Prostate gland (tissue), 2 donors: ENCODE data around the gene GPATCH4. TPM values are rescaled to one million over a fixed set of nuclear protein-coding genes. Genes with fewer than 3 reads are reported as not detected.
"Not testable (repeated sequence)": the region's sequence is repeated elsewhere in the genome, so short reads cannot be mapped to it uniquely, and the experiment has no call there.

ENCODE experiments used
- DNase-seq: peaks from one replicate; pipeline ENCODE4 v3.0.0-alpha.2; 2019; ENCODE audit warnings: low spot score
- H3K27ac ChIP-seq, 2 donors: fragments of 200-600 bp; sonication (generic); 2 replicates each; pipeline ENCODE4 v1.5.1; 2017 to 2019
- H3K27me3 ChIP-seq: fragments of 200-600 bp; sonication (generic); replicated peaks from 2 replicates; pipeline ENCODE4 v1.5.1; 2019; ENCODE audit not compliant: insufficient read depth
- H3K36me3 ChIP-seq, 2 donors: fragments of 200-600 bp; sonication (generic); 1 replicate in 1 of 2; 2 replicates in 1 of 2; pipeline versions ENCODE4 v1.5.1 to v1.8.1; 2017 to 2019
- H3K4me1 ChIP-seq: fragments of 200-600 bp; sonication (generic); replicated peaks from 2 replicates; pipeline ENCODE4 v1.5.1; 2019
- H3K4me3 ChIP-seq, 2 donors: fragments of 200-600 bp; sonication (generic); 2 replicates each; pipeline ENCODE4 v1.5.1; 2017 to 2019
- H3K9me3 ChIP-seq: fragments of 200-600 bp; sonication (generic); 2 replicates; pipeline ENCODE4 v1.5.1; 2017
- POLR2A ChIP-seq: fragments of 450-650 bp; IDR thresholded peaks from one replicate; pipeline ENCODE4 v1.6.1; 2016; ENCODE audit warnings: antibody characterized with exemption, mild to moderate bottlenecking
- POLR2AphosphoS5 ChIP-seq: sonication (generic); formaldehyde crosslinking; IDR thresholded peaks from one replicate; pipeline ENCODE4 v1.6.1; 2017; ENCODE audit warnings: antibody characterized with exemption
- WGBS: methylation state at CpG from one replicate; pipeline ENCODE4 v1.1.5; 2018; 5-methylcytosine and 5-hydroxymethylcytosine counted together
- intact Hi-C: fragments of 100-400 bp; cut with DNase I; formaldehyde crosslinking; loops from one replicate; pipeline ENCODE4 v1.14.2; 2022
- total RNA-seq, 2 donors: library from RNA; depleted of rRNA; stranded (reverse); fragments of >200 nt; gene quantifications; one replicate each; pipeline ENCODE4 v1.1.0, GENCODE V29; 2016
- TF ChIP-seq, protein P1 (sequence below), 4 experiments: fragments of 200-600 bp in 2 of 4; fragments of 450-650 bp in 2 of 4; sonication (generic) in 2 of 4; IDR thresholded peaks; 1 replicate in 3 of 4; 2 replicates in 1 of 4; pipeline ENCODE4 v1.5.1; 2016 to 2019; ENCODE audit warnings: antibody characterized with exemption in 4 of 4, mild to moderate bottlenecking in 2 of 4, moderate library complexity in 2 of 4

GPATCH4 gene
- total RNA-seq, 2 donors from 2014 or later, result 20.9 to 27.5 TPM

DNA sequence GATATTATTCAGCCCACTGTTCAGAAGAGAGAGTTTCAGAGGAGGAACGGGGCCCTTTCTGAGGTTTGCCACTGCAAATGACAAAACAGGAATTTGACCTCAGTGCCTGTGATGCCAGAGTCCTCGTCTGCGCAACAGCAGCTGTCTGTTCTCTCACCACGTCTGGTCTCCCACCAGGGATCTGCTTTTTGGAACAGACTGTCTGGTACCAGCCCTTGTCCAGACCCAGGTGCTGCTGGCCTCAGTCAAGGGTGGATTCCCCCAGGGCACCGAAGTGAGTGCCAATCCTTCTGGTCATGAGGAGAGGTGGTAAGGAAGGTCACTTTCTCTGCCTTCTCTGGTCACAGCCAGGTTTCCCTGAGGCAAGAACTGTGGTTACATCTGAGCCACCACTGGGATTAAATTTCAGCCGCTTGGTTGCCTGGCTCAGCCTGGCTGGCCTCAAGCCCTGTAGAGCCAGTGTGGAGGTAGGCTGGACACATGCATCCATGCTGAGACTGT, 38.4 kb upstream of the GPATCH4 start:
- Histone ChIP-seq H3K4me3 (no peak overlapping the region), H3K27me3 (peaks cover 25% of the 10 kb centered on the region), H3K36me3 (no peaks in the 10 kb centered on the region), H3K27ac (no peak overlapping the region), H3K4me1 (no peaks in the 10 kb centered on the region), H3K9me3 (no peaks in the 10 kb centered on the region)
- TF ChIP-seq POLR2AphosphoS5 (no peak), POLR2A (no peak)
- TF ChIP-seq, protein P1, sequence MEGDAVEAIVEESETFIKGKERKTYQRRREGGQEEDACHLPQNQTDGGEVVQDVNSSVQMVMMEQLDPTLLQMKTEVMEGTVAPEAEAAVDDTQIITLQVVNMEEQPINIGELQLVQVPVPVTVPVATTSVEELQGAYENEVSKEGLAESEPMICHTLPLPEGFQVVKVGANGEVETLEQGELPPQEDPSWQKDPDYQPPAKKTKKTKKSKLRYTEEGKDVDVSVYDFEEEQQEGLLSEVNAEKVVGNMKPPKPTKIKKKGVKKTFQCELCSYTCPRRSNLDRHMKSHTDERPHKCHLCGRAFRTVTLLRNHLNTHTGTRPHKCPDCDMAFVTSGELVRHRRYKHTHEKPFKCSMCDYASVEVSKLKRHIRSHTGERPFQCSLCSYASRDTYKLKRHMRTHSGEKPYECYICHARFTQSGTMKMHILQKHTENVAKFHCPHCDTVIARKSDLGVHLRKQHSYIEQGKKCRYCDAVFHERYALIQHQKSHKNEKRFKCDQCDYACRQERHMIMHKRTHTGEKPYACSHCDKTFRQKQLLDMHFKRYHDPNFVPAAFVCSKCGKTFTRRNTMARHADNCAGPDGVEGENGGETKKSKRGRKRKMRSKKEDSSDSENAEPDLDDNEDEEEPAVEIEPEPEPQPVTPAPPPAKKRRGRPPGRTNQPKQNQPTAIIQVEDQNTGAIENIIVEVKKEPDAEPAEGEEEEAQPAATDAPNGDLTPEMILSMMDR (IDR thresholded peaks at IDR 0.05), result no peak
- intact Hi-C loops, result no loop called here
- no peak for DNase-seq
- WGBS, result 68% methylated on average over 6 of the region's 6 CpGs

GRCh38 chr1:156638189-156638985, 37.1 kb upstream of the GPATCH4 start:
- no peaks in the 10 kb centered on the region for H3K4me1 ChIP-seq
- intact Hi-C loops, result no loop called here
- TF ChIP-seq POLR2AphosphoS5 (no peak), POLR2A (no peak)
- TF ChIP-seq, protein P1 (IDR thresholded peaks at IDR 0.05), result no peak
- no peak overlapping the region for H3K27ac ChIP-seq
- no peaks in the 10 kb centered on the region for H3K9me3 ChIP-seq
- no peaks in the 10 kb centered on the region for H3K36me3 ChIP-seq
- no peak overlapping the region for H3K4me3 ChIP-seq
- peaks cover 25% of the 10 kb centered on the region for H3K27me3 ChIP-seq
- WGBS, result 49% methylated on average over 8 of the region's 8 CpGs
- DNase-seq, result no peak

DNA sequence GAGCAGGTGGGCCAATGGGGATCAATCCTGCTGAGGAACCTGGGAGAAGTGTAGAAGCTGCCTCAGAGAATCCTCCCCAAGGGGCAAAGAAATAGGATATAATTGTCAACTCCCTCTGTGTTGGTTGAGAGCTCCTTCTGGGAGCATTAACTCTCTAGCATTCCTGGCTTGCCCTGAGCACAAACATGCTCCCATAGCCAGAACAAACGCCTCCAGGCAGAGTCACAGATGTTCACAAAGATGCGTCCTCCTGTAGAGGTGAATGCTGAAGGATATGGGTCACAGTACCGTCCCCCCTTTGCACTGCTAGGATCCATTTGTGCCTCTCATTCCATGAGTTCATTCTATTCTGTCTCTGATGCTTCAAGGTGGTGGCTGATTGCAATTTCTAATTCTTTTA, 31.1 kb upstream of the GPATCH4 start:
- 36% methylated on average over 3 of the region's 3 CpGs for WGBS

DNA sequence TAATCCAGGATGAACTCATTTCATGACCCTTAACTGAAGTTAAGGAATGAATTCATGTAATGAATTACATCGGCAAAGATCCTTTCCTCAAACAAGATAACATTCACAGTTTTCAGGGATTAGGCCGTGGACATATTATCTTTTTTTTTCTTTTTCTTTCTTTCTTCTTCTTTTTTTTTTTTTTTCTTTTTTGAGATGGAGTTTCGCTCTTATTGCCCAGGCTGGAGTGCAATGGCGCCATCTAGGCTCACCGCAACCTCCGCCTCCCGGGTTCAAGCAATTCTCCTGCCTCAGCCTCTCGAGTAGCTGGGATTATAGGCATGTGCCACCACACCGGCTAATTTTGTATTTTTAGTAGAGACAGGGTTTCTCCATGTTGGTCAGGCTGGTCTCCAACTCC, 29.9 kb upstream of the GPATCH4 start:
- intact Hi-C loops, H3K9me3 ChIP-seq, H3K4me3 ChIP-seq, H3K27me3 ChIP-seq, DNase-seq, H3K27ac ChIP-seq, H3K4me1 ChIP-seq, H3K36me3 ChIP-seq: not testable (repeated sequence)
- 36% methylated on average over 9 of the region's 9 CpGs for WGBS

More for the DNA sequence above, 31.1 kb upstream of the GPATCH4 start:
- TF ChIP-seq POLR2AphosphoS5, result no peak
- peaks cover 6% of the 10 kb centered on the region for H3K27me3 ChIP-seq
- H3K9me3 ChIP-seq, result no peaks in the 10 kb centered on the region
- H3K27ac ChIP-seq, result no peak overlapping the region
- no peaks in the 10 kb centered on the region for H3K36me3 ChIP-seq
- H3K4me3 ChIP-seq, result no peak overlapping the region
- DNase-seq, result no peak
- H3K4me1 ChIP-seq, result no peaks in the 10 kb centered on the region
- intact Hi-C loops, result no loop called here

DNA sequence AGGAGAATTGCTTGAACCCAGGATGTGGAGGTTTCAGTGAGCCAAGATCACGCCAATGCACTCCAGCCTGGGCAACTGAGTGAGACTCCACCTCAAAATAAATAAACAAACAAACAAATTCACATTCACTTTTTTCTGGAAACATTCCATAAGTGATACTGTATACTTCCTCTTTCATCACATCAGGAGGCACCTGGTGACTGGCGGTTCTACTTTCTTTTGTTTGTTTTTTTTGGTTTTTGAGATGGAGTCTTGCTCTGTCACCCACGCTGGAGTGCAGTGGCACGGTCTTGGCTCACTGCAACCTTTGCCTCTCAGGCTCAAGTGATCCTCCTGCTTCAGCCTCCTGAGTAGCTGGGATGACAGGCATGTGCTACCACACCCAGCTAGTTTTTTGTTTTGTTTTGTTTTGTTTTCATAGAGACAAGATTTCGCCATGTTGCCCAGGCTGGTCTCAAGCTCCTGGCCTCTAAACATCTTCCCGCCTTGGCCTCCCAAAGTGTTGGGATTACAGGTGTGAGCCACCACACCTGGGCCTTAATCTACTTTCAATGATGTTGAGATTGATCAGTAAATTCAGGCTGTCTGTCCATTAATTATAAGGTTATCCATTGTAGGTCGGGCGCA, 28.7 kb upstream of the GPATCH4 start:
- H3K27ac ChIP-seq, result no peak overlapping the region
- H3K36me3 ChIP-seq, result no peaks in the 10 kb centered on the region
- TF ChIP-seq, protein P1 (IDR thresholded peaks at IDR 0.05), result no peak
- no peak for TF ChIP-seq POLR2A
- no peak for TF ChIP-seq POLR2AphosphoS5
- 77% methylated on average over 8 of the region's 8 CpGs for WGBS
- no peak overlapping the region for H3K4me3 ChIP-seq
- H3K27me3 ChIP-seq, result peaks cover 13% of the 10 kb centered on the region
- intact Hi-C loops, result no loop called here
- DNase-seq, result no peak
- H3K4me1 ChIP-seq, result peaks cover 5% of the 10 kb centered on the region
- H3K9me3 ChIP-seq, result no peaks in the 10 kb centered on the region
